ENCODE data around the gene MRPL23. TPM values are rescaled to one million over a fixed set of nuclear protein-coding genes. Genes with fewer than 3 reads are reported as not detected.
A peak's percentile ranks its signal among the peaks of the same experiment; 100 is the strongest.

The MRPL23 gene
- total RNA-seq, 1 donor from 2014 or later: 77.1 TPM

- no peaks in the 10 kb centered on the region for H3K27me3 Mint-ChIP-seq
- peak; percentile 64 for DNase-seq
- intact Hi-C loops (cut with micrococcal nuclease): loop anchor here (1.0 to 5.0 kb wide), 3 partner anchors 35 to 80 kb away; partner anchors contain the start of gene LSP1
- no peak overlapping the region for H3K4me3 Mint-ChIP-seq
- H3K36me3 Mint-ChIP-seq (ENCODE audit: low read depth): peaks cover 2% of the 10 kb centered on the region
- H3K4me1 Mint-ChIP-seq: peaks cover 4% of the 10 kb centered on the region
- no peak overlapping the region for H3K27ac Mint-ChIP-seq
- H3K9me3 Mint-ChIP-seq: peaks cover 7% of the 10 kb centered on the region
Observed at GRCh38 chr11:1917523-1918435, 29.4 kb upstream of the MRPL23 start.

GRCh38 chr11:1918436-1919315, 28.5 kb upstream of the MRPL23 start:
- DNase-seq: peak; percentile 63
- Mint-ChIP-seq H3K4me3 (no peak overlapping the region), H3K27me3 (no peaks in the 10 kb centered on the region), H3K36me3 (ENCODE audit: low read depth) (peaks cover 2% of the 10 kb centered on the region), H3K4me1 (peaks cover 5% of the 10 kb centered on the region), H3K9me3 (peaks cover 7% of the 10 kb centered on the region), H3K27ac (no peak overlapping the region)
- intact Hi-C loops (cut with micrococcal nuclease): loop anchor here (1.0 to 5.0 kb wide), 3 partner anchors 36 to 81 kb away; partner anchors contain the start of gene LSP1

- H3K36me3 Mint-ChIP-seq (ENCODE audit: low read depth): peaks cover 2% of the 10 kb centered on the region
- H3K27ac Mint-ChIP-seq: no peak within 1 kb of the TSS
- peaks cover 5% of the 10 kb centered on the region for H3K4me1 Mint-ChIP-seq
- no peaks in the 10 kb centered on the region for H3K27me3 Mint-ChIP-seq
- H3K4me3 Mint-ChIP-seq: no peak within 1 kb of the TSS
- peak; percentile 59 for DNase-seq
- intact Hi-C loops (cut with micrococcal nuclease): loop anchor here (5.0 kb wide), 2 partner anchors 37 to 67 kb away; partner anchors contain the start of gene LSP1
- peaks cover 7% of the 10 kb centered on the region for H3K9me3 Mint-ChIP-seq
Observed at GRCh38 chr11:1919391-1920127, 27.6 kb upstream of the MRPL23 start, which contains the start of gene TNNT3. TSS of gene TNNT3 (plus strand) at chr11:1919703. CDS start at chr11:1922875, 3,172 bp downstream.

GRCh38 chr11:1920128-1920908, 26.8 kb upstream of the MRPL23 start:
- intact Hi-C loops (cut with micrococcal nuclease): no loop called here
- H3K4me1 Mint-ChIP-seq: peaks cover 5% of the 10 kb centered on the region
- no peak overlapping the region for H3K27ac Mint-ChIP-seq
- peaks cover 2% of the 10 kb centered on the region for H3K36me3 Mint-ChIP-seq (ENCODE audit: low read depth)
- no peak overlapping the region for H3K4me3 Mint-ChIP-seq
- H3K27me3 Mint-ChIP-seq: no peaks in the 10 kb centered on the region
- no peaks in the 10 kb centered on the region for H3K9me3 Mint-ChIP-seq
- DNase-seq: no peak

GRCh38 chr11:1920909-1921573, 26.1 kb upstream of the MRPL23 start:
- DNase-seq: peak; percentile 56
- intact Hi-C loops (cut with micrococcal nuclease): no loop called here
- Mint-ChIP-seq H3K4me3 (no peak overlapping the region), H3K27me3 (no peaks in the 10 kb centered on the region), H3K4me1 (peaks cover 2% of the 10 kb centered on the region), H3K36me3 (ENCODE audit: low read depth) (no peaks in the 10 kb centered on the region), H3K27ac (no peak overlapping the region), H3K9me3 (no peaks in the 10 kb centered on the region)

GRCh38 chr11:1921574-1922141, 25.5 kb upstream of the MRPL23 start:
- Mint-ChIP-seq H3K27ac (no peak overlapping the region), H3K27me3 (no peaks in the 10 kb centered on the region), H3K9me3 (no peaks in the 10 kb centered on the region), H3K4me3 (no peak overlapping the region), H3K4me1 (peaks cover 2% of the 10 kb centered on the region), H3K36me3 (ENCODE audit: low read depth) (no peaks in the 10 kb centered on the region)
- intact Hi-C loops (cut with micrococcal nuclease): no loop called here
- DNase-seq: peak; percentile 57

- Mint-ChIP-seq H3K27ac (no peak overlapping the region), H3K36me3 (ENCODE audit: low read depth) (no peaks in the 10 kb centered on the region), H3K27me3 (no peaks in the 10 kb centered on the region), H3K4me3 (no peak overlapping the region), H3K4me1 (peaks cover 2% of the 10 kb centered on the region), H3K9me3 (no peaks in the 10 kb centered on the region)
- intact Hi-C loops (cut with micrococcal nuclease): no loop called here
- peak; percentile 56 for DNase-seq
Observed at GRCh38 chr11:1922481-1923081, 24.6 kb upstream of the MRPL23 start.

- no peak overlapping the region for H3K4me3 Mint-ChIP-seq
- no peaks in the 10 kb centered on the region for H3K27me3 Mint-ChIP-seq
- no peak for DNase-seq
- intact Hi-C loops (cut with micrococcal nuclease): no loop called here
- peaks cover 2% of the 10 kb centered on the region for H3K4me1 Mint-ChIP-seq
- H3K9me3 Mint-ChIP-seq: no peaks in the 10 kb centered on the region
- H3K27ac Mint-ChIP-seq: no peak overlapping the region
- H3K36me3 Mint-ChIP-seq (ENCODE audit: low read depth): no peaks in the 10 kb centered on the region
Observed at GRCh38 chr11:1923201-1923956, 23.8 kb upstream of the MRPL23 start.

- Mint-ChIP-seq H3K27ac (no peak overlapping the region), H3K4me1 (peaks cover 2% of the 10 kb centered on the region), H3K4me3 (no peak overlapping the region), H3K9me3 (no peaks in the 10 kb centered on the region), H3K36me3 (ENCODE audit: low read depth) (no peaks in the 10 kb centered on the region), H3K27me3 (no peaks in the 10 kb centered on the region)
- DNase-seq: no peak
- intact Hi-C loops (cut with micrococcal nuclease): no loop called here
Observed at GRCh38 chr11:1924181-1924580, 23.0 kb upstream of the MRPL23 start.

- H3K27me3 Mint-ChIP-seq: peaks cover 3% of the 10 kb centered on the region
- H3K4me3 Mint-ChIP-seq: no peak overlapping the region
- no peaks in the 10 kb centered on the region for H3K9me3 Mint-ChIP-seq
- H3K4me1 Mint-ChIP-seq: peaks cover 2% of the 10 kb centered on the region
- no peaks in the 10 kb centered on the region for H3K36me3 Mint-ChIP-seq (ENCODE audit: low read depth)
- H3K27ac Mint-ChIP-seq: no peak overlapping the region
- intact Hi-C loops (cut with micrococcal nuclease): no loop called here
- DNase-seq: no peak
Observed at GRCh38 chr11:1924646-1925372, 22.3 kb upstream of the MRPL23 start.
